Iris pigment epithelial cell (primary cell): ENCODE data around the gene CTNNBL1.
A peak's percentile ranks its signal among the peaks of the same experiment; 100 is the strongest.

ENCODE experiments used
- DNase-seq: peaks from one replicate; pipeline ENCODE4 v3.0.0-alpha.2; 2011; ENCODE audit warnings: low read depth

The CTNNBL1 gene

GRCh38 chr20:37816003-37816402 is 122.2 kb downstream of the CTNNBL1 start:
- no peak for DNase-seq

GRCh38 chr20:37816726-37817125 is 122.9 kb downstream of the CTNNBL1 start:
- DNase-seq = no peak

GRCh38 chr20:37821696-37822095 is 127.9 kb downstream of the CTNNBL1 start:
- DNase-seq = peak; percentile 50

GRCh38 chr20:37822141-37822601 is 128.3 kb downstream of the CTNNBL1 start:
- DNase-seq = peak; percentile 89

GRCh38 chr20:37823296-37823980 is 129.6 kb downstream of the CTNNBL1 start:
- DNase-seq = peak; percentile 30

- no peak for DNase-seq
Measured at GRCh38 chr20:37827605-37828004, 133.8 kb downstream of the CTNNBL1 start.

- no peak for DNase-seq
Measured at GRCh38 chr20:37828684-37829083, 134.9 kb downstream of the CTNNBL1 start.

GRCh38 chr20:37829128-37829527 is 135.3 kb downstream of the CTNNBL1 start:
- DNase-seq = no peak

GRCh38 chr20:37833221-37833896 is 139.5 kb downstream of the CTNNBL1 start:
- DNase-seq = no peak

- DNase-seq = no peak
Measured at GRCh38 chr20:37836926-37837325, 143.1 kb downstream of the CTNNBL1 start.

- peak; percentile 3 for DNase-seq
Measured at GRCh38 chr20:37837924-37838323, 144.1 kb downstream of the CTNNBL1 start.

GRCh38 chr20:37838769-37839431 is 145.1 kb downstream of the CTNNBL1 start:
- DNase-seq = no peak

GRCh38 chr20:37839432-37839827 is 145.6 kb downstream of the CTNNBL1 start:
- no peak for DNase-seq

- no peak for DNase-seq
Measured at GRCh38 chr20:37839955-37840354, 146.1 kb downstream of the CTNNBL1 start.

GRCh38 chr20:37841389-37841788 is 147.6 kb downstream of the CTNNBL1 start:
- DNase-seq = no peak

- no peak for DNase-seq
Measured at GRCh38 chr20:37841971-37842370, 148.1 kb downstream of the CTNNBL1 start.

- DNase-seq = no peak
Measured at GRCh38 chr20:37845241-37845681, 151.4 kb downstream of the CTNNBL1 start.

- no peak for DNase-seq
Measured at GRCh38 chr20:37845878-37846277, 152.0 kb downstream of the CTNNBL1 start.

- no peak for DNase-seq
Measured at GRCh38 chr20:37846573-37846972, 152.7 kb downstream of the CTNNBL1 start.

GRCh38 chr20:37848706-37849105 is 154.9 kb downstream of the CTNNBL1 start:
- no peak for DNase-seq

- no peak for DNase-seq
Measured at GRCh38 chr20:37849156-37849555, 155.3 kb downstream of the CTNNBL1 start.

GRCh38 chr20:37849566-37849965 is 155.7 kb downstream of the CTNNBL1 start:
- DNase-seq = no peak

- DNase-seq = no peak
Measured at GRCh38 chr20:37850036-37850592, 156.3 kb downstream of the CTNNBL1 start.
